ENCODE measurements around the gene RRAS.

DNA sequence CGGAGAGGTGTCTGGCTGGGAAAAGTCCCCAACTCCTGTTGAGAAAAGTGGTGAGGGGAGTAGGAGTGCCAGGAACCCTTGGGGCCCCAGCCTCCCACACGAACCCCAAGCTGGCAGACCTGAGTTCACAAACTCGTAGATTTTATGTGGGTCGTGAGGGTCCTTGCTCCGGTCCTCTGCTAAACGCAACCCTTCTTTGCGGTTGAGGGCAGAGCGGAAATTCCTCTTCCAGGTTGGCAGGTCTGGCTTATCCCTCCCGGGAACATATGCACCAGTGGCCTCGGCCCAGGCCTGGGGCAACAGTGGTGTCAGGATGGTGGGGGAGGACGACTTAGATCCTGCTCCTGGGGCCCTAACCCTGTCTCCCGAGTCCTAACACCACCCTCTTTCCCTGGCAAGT, 23.3 kb upstream of the RRAS start:
- TF ChIP-seq, protein P1, sequence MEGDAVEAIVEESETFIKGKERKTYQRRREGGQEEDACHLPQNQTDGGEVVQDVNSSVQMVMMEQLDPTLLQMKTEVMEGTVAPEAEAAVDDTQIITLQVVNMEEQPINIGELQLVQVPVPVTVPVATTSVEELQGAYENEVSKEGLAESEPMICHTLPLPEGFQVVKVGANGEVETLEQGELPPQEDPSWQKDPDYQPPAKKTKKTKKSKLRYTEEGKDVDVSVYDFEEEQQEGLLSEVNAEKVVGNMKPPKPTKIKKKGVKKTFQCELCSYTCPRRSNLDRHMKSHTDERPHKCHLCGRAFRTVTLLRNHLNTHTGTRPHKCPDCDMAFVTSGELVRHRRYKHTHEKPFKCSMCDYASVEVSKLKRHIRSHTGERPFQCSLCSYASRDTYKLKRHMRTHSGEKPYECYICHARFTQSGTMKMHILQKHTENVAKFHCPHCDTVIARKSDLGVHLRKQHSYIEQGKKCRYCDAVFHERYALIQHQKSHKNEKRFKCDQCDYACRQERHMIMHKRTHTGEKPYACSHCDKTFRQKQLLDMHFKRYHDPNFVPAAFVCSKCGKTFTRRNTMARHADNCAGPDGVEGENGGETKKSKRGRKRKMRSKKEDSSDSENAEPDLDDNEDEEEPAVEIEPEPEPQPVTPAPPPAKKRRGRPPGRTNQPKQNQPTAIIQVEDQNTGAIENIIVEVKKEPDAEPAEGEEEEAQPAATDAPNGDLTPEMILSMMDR (IDR thresholded peaks at IDR 0.05; ENCODE audit: low read depth, low read length) = no peak
- no peak for TF ChIP-seq EZH2phosphoT487 (IDR thresholded peaks at IDR 0.05; ENCODE audit: low read depth)
